Measurements from ENCODE around the gene KCNK4. TPM values are rescaled to one million over a fixed set of nuclear protein-coding genes. Genes with fewer than 3 reads are reported as not detected.

Gene KCNK4
- total RNA-seq, 4 donors from 2014 or later, result 0.61 to 0.76 TPM; not detected in 2

DNA sequence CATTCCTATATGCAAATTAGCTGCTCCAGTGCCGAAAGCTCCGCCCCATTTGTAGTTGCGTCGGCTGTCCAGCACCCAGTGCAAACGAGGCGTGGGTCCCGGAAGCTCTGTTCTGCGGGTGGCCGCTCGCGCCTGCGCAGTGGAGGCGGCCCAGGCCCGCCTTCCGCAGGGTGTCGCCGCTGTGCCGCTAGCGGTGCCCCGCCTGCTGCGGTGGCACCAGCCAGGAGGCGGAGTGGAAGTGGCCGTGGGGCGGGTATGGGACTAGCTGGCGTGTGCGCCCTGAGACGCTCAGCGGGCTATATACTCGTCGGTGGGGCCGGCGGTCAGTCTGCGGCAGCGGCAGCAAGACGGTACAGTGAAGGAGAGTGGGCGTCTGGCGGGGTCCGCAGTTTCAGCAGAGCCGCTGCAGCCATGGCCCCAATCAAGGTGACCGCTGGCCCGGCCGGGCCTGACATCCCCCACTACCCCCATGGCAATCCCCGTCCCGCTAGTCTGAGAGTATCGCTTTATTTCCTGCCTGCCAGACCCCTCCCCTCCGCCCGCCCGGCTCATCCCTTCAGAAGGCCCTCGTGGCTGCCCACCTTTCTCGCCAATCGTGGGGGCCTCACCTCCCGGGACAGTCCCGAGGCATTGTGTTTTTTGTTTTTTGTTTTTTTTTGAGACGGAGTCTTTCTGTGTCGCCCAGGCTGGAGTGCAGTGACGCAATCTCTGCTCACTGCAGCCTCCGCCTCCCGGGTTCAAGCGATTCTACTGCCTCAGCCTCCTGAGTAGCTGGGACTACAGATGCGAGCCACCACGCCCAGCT lies 27.1 kb downstream of the KCNK4 start, which contains the start of gene PRDX5:
Gene PRDX5, plus strand, starts transcription at position 161 of the 805 bp plus-strand sequence. Its CDS starts 95 bp downstream, at position 256.
- Histone ChIP-seq H3K27ac (peak within 1 kb of the TSS; percentile 97 to 98), H3K36me3 (no peaks in the 10 kb centered on the region), H3K4me1 (no peaks in the 10 kb centered on the region), H3K9me3 (no peaks in the 10 kb centered on the region), H3K27me3 (no peaks in the 10 kb centered on the region), H3K4me3 (peak within 1 kb of the TSS; percentile 74 to 75)
- TF ChIP-seq, protein P1, sequence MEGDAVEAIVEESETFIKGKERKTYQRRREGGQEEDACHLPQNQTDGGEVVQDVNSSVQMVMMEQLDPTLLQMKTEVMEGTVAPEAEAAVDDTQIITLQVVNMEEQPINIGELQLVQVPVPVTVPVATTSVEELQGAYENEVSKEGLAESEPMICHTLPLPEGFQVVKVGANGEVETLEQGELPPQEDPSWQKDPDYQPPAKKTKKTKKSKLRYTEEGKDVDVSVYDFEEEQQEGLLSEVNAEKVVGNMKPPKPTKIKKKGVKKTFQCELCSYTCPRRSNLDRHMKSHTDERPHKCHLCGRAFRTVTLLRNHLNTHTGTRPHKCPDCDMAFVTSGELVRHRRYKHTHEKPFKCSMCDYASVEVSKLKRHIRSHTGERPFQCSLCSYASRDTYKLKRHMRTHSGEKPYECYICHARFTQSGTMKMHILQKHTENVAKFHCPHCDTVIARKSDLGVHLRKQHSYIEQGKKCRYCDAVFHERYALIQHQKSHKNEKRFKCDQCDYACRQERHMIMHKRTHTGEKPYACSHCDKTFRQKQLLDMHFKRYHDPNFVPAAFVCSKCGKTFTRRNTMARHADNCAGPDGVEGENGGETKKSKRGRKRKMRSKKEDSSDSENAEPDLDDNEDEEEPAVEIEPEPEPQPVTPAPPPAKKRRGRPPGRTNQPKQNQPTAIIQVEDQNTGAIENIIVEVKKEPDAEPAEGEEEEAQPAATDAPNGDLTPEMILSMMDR (IDR thresholded peaks at IDR 0.05), result peak; percentile 44 to 80 (median 54)
- TF ChIP-seq POLR2A (IDR thresholded peaks at IDR 0.05), result peak; percentile 79 to 94
- peak; percentile 94 to 97 for DNase-seq
- intact Hi-C loops (cut with DNase I; ENCODE audit: low total_unique reads), result no loop called here

DNA sequence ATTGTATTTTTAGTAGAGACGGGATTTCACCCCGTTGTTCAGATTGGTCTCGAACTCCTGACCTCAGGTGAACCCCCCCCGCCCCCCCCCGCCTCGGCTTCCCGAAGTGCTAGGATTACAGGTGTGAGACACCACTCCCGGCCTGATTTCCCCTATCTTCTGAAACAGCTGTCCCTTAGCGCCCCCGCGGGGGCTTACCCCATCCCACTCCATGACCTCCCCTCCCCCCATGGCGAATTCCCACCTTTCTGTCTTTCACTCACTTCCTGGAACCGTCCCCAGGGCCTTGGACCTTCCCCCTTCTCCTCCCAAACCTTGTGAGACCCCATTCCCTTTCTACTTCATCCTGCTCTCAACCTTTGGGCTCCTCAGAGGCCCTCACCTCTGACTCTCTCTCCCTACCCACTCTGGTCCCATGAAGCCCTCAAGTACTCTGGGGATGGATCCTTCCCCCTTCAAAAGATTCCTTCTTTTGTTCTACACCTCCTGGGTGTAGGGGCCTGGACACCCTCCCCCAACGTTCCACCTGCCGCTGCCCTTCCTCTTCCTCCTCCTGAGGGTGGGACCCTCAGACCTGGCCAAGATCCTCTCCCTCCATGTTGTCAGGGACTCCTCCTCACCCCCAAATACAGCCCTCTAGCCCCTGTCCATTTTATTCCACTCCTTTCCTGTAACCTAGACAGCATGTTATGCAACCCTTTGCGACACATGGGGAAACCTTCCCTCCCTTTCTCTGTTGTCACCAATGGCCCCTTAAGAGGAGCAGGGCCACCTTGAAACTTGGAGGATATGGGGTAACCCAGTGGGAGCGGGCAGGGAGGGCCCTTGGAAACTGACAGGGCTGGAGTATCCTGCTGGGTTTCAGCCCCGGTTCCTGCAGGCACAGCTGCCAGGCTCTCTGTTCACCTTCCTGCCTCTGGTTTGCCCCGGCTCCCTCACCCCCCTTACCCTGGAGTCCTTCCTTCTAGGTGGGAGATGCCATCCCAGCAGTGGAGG lies 28.0 kb downstream of the KCNK4 start:
- intact Hi-C loops (cut with DNase I; ENCODE audit: low total_unique reads), result no loop called here
- Histone ChIP-seq H3K27me3 (no peaks in the 10 kb centered on the region), H3K4me3 (peak overlapping the region; percentile 74 to 75), H3K9me3 (no peaks in the 10 kb centered on the region), H3K27ac (peak overlapping the region; percentile 97 to 98), H3K36me3 (no peaks in the 10 kb centered on the region), H3K4me1 (no peaks in the 10 kb centered on the region)
- no peak for TF ChIP-seq POLR2A (IDR thresholded peaks at IDR 0.05)
- TF ChIP-seq, protein P1 (IDR thresholded peaks at IDR 0.05), result no peak
- DNase-seq, result peak in 1 of 2 donors; percentile 46

DNA sequence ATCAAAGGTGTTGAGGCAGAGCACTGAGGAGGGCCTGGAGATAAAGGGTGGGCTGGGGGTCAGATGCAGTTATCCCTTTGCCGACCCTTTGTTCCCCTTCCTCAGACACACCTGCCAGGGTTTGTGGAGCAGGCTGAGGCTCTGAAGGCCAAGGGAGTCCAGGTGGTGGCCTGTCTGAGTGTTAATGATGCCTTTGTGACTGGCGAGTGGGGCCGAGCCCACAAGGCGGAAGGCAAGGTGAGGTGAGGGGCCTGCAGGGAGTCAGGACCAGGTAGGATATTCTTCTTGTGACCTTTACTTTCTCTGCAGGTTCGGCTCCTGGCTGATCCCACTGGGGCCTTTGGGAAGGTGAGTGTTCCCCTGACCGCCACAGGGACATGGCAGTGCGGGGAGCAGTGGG lies 29.5 kb downstream of the KCNK4 start:
- no peaks in the 10 kb centered on the region for H3K27me3 ChIP-seq
- intact Hi-C loops (cut with DNase I; ENCODE audit: low total_unique reads), result no loop called here
- DNase-seq, result no peak
- TF ChIP-seq, protein P1 (IDR thresholded peaks at IDR 0.05), result no peak
- TF ChIP-seq POLR2A (IDR thresholded peaks at IDR 0.05), result no peak
- H3K4me3 ChIP-seq, result no peak overlapping the region
- H3K36me3 ChIP-seq, result no peaks in the 10 kb centered on the region
- H3K27ac ChIP-seq, result no peak overlapping the region
- H3K4me1 ChIP-seq, result no peaks in the 10 kb centered on the region
- H3K9me3 ChIP-seq, result no peaks in the 10 kb centered on the region

DNA sequence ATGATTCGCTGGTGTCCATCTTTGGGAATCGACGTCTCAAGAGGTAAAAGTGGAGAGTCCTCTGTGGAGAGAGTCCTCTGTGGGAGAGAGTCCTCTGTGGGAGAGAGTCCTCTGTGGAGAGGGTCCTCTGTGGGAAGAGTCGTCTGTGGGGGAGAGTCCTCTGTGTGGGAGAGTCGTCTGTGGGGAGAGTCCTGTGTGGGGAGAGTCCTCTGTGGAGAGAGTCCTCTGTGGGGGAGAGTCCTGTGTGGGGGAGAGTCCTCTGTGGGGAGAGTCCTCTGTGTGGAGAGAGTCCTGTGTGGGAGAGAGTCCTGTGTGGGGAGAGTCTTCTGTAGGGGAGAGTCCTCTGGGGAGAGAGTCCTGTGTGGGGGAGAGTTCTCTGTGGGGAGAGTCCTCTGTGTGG lies 29.9 kb downstream of the KCNK4 start:
- Histone ChIP-seq H3K27ac (no peak overlapping the region), H3K36me3 (no peaks in the 10 kb centered on the region), H3K9me3 (no peaks in the 10 kb centered on the region), H3K27me3 (no peaks in the 10 kb centered on the region), H3K4me3 (no peak overlapping the region), H3K4me1 (no peaks in the 10 kb centered on the region)
- DNase-seq, result no peak
- TF ChIP-seq POLR2A (IDR thresholded peaks at IDR 0.05), result no peak
- TF ChIP-seq, protein P1 (IDR thresholded peaks at IDR 0.05), result no peak
- intact Hi-C loops (cut with DNase I; ENCODE audit: low total_unique reads), result no loop called here
